ENCODE data around the gene SLC5A6. TPM values are rescaled to one million over a fixed set of nuclear protein-coding genes. Genes with fewer than 3 reads are reported as not detected.

SLC5A6 gene
- polyA plus RNA-seq, 1 donor from 2014 or later: 64.3 TPM

- Histone ChIP-seq H3K9me3 (ENCODE audit: low read length) (no peaks in the 10 kb centered on the region), H3K4me3 (ENCODE audit: low read length) (no peak overlapping the region), H3K27ac (ENCODE audit: low read length) (no peak overlapping the region), H2AFZ (ENCODE audit: low read depth, low read length) (no peak overlapping the region), H3K4me2 (ENCODE audit: low read length) (no peak overlapping the region), H3K9me2 (ENCODE audit: insufficient read depth, low read length) (no peaks in the 10 kb centered on the region), H3K9ac (ENCODE audit: low read length) (no peak overlapping the region), H3F3A (ENCODE audit: insufficient read depth, low read length, poor library complexity, severe bottlenecking) (no peaks in the 10 kb centered on the region), H4K20me1 (ENCODE audit: insufficient read depth) (no peaks in the 10 kb centered on the region), H3K79me2 (replicated peaks; ENCODE audit: insufficient read depth, low read length) (no peaks in the 10 kb centered on the region), H3K27me3 (ENCODE audit: insufficient read depth, low read depth, low read length) (no peaks in the 10 kb centered on the region), H3K36me3 (ENCODE audit: insufficient read depth, low read length) (no peaks in the 10 kb centered on the region)
- no peak for TF ChIP-seq EZH2 (IDR thresholded peaks at IDR 0.05; ENCODE audit: borderline replicate concordance, insufficient read depth, low read length, poor library complexity, severe bottlenecking)
- TF ChIP-seq MXI1 (conservative IDR thresholded peaks at IDR 0.05; ENCODE audit: poor library complexity, severe bottlenecking): no peak
- no peak for TF ChIP-seq EP300 (conservative IDR thresholded peaks at IDR 0.05; ENCODE audit: poor library complexity, severe bottlenecking)
- no peak for TF ChIP-seq RAD21 (conservative IDR thresholded peaks at IDR 0.05)
- no peak for TF ChIP-seq TAF1 (IDR thresholded peaks at IDR 0.05; ENCODE audit: low read depth)
- no peak for TF ChIP-seq POLR2AphosphoS5 (IDR thresholded peaks at IDR 0.05)
Measured at GRCh38 chr2:27220091-27220490, 8.0 kb upstream of the SLC5A6 start.

- no peak overlapping the region for H3K27ac ChIP-seq (ENCODE audit: low read length)
- H4K20me1 ChIP-seq (ENCODE audit: insufficient read depth): no peaks in the 10 kb centered on the region
- H3K36me3 ChIP-seq (ENCODE audit: insufficient read depth, low read length): no peaks in the 10 kb centered on the region
- no peaks in the 10 kb centered on the region for H3K27me3 ChIP-seq (ENCODE audit: insufficient read depth, low read depth, low read length)
- H3F3A ChIP-seq (ENCODE audit: insufficient read depth, low read length, poor library complexity, severe bottlenecking): no peaks in the 10 kb centered on the region
- H3K79me2 ChIP-seq (replicated peaks; ENCODE audit: insufficient read depth, low read length): no peaks in the 10 kb centered on the region
- TF ChIP-seq CTCF (IDR thresholded peaks at IDR 0.05; ENCODE audit: poor library complexity, severe bottlenecking) (no peak), EP300 (conservative IDR thresholded peaks at IDR 0.05; ENCODE audit: poor library complexity, severe bottlenecking) (no peak), RAD21 (conservative IDR thresholded peaks at IDR 0.05) (no peak), TAF1 (IDR thresholded peaks at IDR 0.05; ENCODE audit: low read depth) (no peak), EZH2 (IDR thresholded peaks at IDR 0.05; ENCODE audit: borderline replicate concordance, insufficient read depth, low read length, poor library complexity, severe bottlenecking) (no peak), SMC3 (conservative IDR thresholded peaks at IDR 0.05; ENCODE audit: poor library complexity) (no peak), POLR2AphosphoS5 (IDR thresholded peaks at IDR 0.05) (no peak), MXI1 (conservative IDR thresholded peaks at IDR 0.05; ENCODE audit: poor library complexity, severe bottlenecking) (no peak)
- H2AFZ ChIP-seq (ENCODE audit: low read depth, low read length): no peak overlapping the region
- H3K9me3 ChIP-seq (ENCODE audit: low read length): no peaks in the 10 kb centered on the region
- no peak overlapping the region for H3K4me3 ChIP-seq (ENCODE audit: low read length)
- H3K9me2 ChIP-seq (ENCODE audit: insufficient read depth, low read length): no peaks in the 10 kb centered on the region
- no peak overlapping the region for H3K9ac ChIP-seq (ENCODE audit: low read length)
- no peak overlapping the region for H3K4me2 ChIP-seq (ENCODE audit: low read length)
Measured at GRCh38 chr2:27219091-27219490, 7.0 kb upstream of the SLC5A6 start.

GRCh38 chr2:27218614-27219013, 6.5 kb upstream of the SLC5A6 start:
- Histone ChIP-seq H3K9me2 (ENCODE audit: insufficient read depth, low read length) (no peaks in the 10 kb centered on the region), H2AFZ (ENCODE audit: low read depth, low read length) (no peak overlapping the region), H4K20me1 (ENCODE audit: insufficient read depth) (no peaks in the 10 kb centered on the region), H3K4me2 (ENCODE audit: low read length) (no peak overlapping the region), H3K4me3 (ENCODE audit: low read length) (peak overlapping the region; percentile 86), H3K9ac (ENCODE audit: low read length) (no peak overlapping the region), H3K79me2 (replicated peaks; ENCODE audit: insufficient read depth, low read length) (peaks cover under 1% of the 10 kb centered on the region), H3K27me3 (ENCODE audit: insufficient read depth, low read depth, low read length) (no peaks in the 10 kb centered on the region), H3K27ac (ENCODE audit: low read length) (no peak overlapping the region), H3K9me3 (ENCODE audit: low read length) (no peaks in the 10 kb centered on the region), H3F3A (ENCODE audit: insufficient read depth, low read length, poor library complexity, severe bottlenecking) (no peaks in the 10 kb centered on the region), H3K36me3 (ENCODE audit: insufficient read depth, low read length) (no peaks in the 10 kb centered on the region)
- no peak for TF ChIP-seq REST (IDR thresholded peaks at IDR 0.05; ENCODE audit: borderline replicate concordance)
- no peak for TF ChIP-seq CTCF (IDR thresholded peaks at IDR 0.05; ENCODE audit: poor library complexity, severe bottlenecking)
- TF ChIP-seq MXI1 (conservative IDR thresholded peaks at IDR 0.05; ENCODE audit: poor library complexity, severe bottlenecking): no peak
- no peak for TF ChIP-seq EZH2 (IDR thresholded peaks at IDR 0.05; ENCODE audit: borderline replicate concordance, insufficient read depth, low read length, poor library complexity, severe bottlenecking)
- no peak for TF ChIP-seq SMC3 (conservative IDR thresholded peaks at IDR 0.05; ENCODE audit: poor library complexity)
- no peak for TF ChIP-seq TAF1 (IDR thresholded peaks at IDR 0.05; ENCODE audit: low read depth)
- TF ChIP-seq POLR2AphosphoS5 (IDR thresholded peaks at IDR 0.05): no peak
- TF ChIP-seq RAD21 (conservative IDR thresholded peaks at IDR 0.05): no peak
- TF ChIP-seq EP300 (conservative IDR thresholded peaks at IDR 0.05; ENCODE audit: poor library complexity, severe bottlenecking): no peak
